GM23338 (cell line): ENCODE data around the gene TRUB2.

Experiments used
- CTCF ChIP-seq, 2 experiments: fragments of 200-600 bp in 1 of 2; sonication (generic) in 1 of 2; conservative IDR thresholded peaks; 2 replicates each; pipeline versions ENCODE4 v1.5.1 to v1.6.1; 2016 to 2017; ENCODE audit warnings: antibody characterized with exemption in 2 of 2, low read depth in 2 of 2, mild to moderate bottlenecking in 2 of 2, moderate library complexity in 1 of 2
- EZH2 ChIP-seq: fragments of 200-600 bp; sonication (generic); IDR thresholded peaks from one replicate; pipeline ENCODE4 v1.8.0; 2017; ENCODE audit warnings: antibody characterized with exemption, mild to moderate bottlenecking, low read depth; ENCODE audit not compliant: unreplicated experiment
- POLR2AphosphoS5 ChIP-seq: IDR thresholded peaks from 2 replicates; pipeline ENCODE4 v1.6.1; 2016; ENCODE audit warnings: antibody characterized with exemption, low read depth
- TF ChIP-seq, protein P1 (sequence below): IDR thresholded peaks from one replicate; pipeline ENCODE4 v1.6.1; 2018; ENCODE audit warnings: antibody characterized with exemption; ENCODE audit not compliant: unreplicated experiment

- TF ChIP-seq POLR2AphosphoS5 (no peak), CTCF (conservative IDR thresholded peaks at IDR 0.05; ENCODE audit: low read depth in 2 of 2) (no peak), EZH2 (no peak)
- TF ChIP-seq, protein P1, sequence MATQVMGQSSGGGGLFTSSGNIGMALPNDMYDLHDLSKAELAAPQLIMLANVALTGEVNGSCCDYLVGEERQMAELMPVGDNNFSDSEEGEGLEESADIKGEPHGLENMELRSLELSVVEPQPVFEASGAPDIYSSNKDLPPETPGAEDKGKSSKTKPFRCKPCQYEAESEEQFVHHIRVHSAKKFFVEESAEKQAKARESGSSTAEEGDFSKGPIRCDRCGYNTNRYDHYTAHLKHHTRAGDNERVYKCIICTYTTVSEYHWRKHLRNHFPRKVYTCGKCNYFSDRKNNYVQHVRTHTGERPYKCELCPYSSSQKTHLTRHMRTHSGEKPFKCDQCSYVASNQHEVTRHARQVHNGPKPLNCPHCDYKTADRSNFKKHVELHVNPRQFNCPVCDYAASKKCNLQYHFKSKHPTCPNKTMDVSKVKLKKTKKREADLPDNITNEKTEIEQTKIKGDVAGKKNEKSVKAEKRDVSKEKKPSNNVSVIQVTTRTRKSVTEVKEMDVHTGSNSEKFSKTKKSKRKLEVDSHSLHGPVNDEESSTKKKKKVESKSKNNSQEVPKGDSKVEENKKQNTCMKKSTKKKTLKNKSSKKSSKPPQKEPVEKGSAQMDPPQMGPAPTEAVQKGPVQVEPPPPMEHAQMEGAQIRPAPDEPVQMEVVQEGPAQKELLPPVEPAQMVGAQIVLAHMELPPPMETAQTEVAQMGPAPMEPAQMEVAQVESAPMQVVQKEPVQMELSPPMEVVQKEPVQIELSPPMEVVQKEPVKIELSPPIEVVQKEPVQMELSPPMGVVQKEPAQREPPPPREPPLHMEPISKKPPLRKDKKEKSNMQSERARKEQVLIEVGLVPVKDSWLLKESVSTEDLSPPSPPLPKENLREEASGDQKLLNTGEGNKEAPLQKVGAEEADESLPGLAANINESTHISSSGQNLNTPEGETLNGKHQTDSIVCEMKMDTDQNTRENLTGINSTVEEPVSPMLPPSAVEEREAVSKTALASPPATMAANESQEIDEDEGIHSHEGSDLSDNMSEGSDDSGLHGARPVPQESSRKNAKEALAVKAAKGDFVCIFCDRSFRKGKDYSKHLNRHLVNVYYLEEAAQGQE, result no peak
Observed at GRCh38 chr9:128325629-128326028, 3.4 kb upstream of the TRUB2 start.
